Panc1 (cell line): Measurements from ENCODE around the gene FAM210B. TPM values are rescaled to one million over a fixed set of nuclear protein-coding genes. Genes with fewer than 3 reads are reported as not detected.

Experiments used
- ATAC-seq: fragments of 200-7000 bp; cut with Tn5 transposase; 2 replicates; pipeline ENCODE4 v1.9.1; 2020; ENCODE audit warnings: mild to moderate bottlenecking, moderate library complexity
- BruUV-seq: library from RNA; stranded (reverse); fragments of 400-500 nt; replicated peaks from 2 replicates; lab custom pipeline; 2021; lab: Mats Ljungman, UMichigan
- CTCF ChIA-PET: fragments of 300-600 bp; sonication (Branson Sonifier 250); formaldehyde crosslinking; loops from one replicate; lab custom pipeline; 2022; ENCODE audit warnings: antibody characterized with exemption; lab: Charles Lee
- POLR2A ChIA-PET: fragments of 300-600 bp; sonication (Branson Sonifier 250); formaldehyde crosslinking; loops from one replicate; lab custom pipeline; 2022; ENCODE audit warnings: antibody characterized with exemption; lab: Charles Lee
- DNase-seq: peaks from one replicate; pipeline ENCODE4 v3.0.0-alpha.2; 2010; ENCODE audit warnings: low read depth, low spot score
- H3K27ac ChIP-seq: 2 replicates; pipeline ENCODE4 v1.5.1; 2011; ENCODE audit warnings: mild to moderate bottlenecking, low read length, inconsistent platforms
- H3K27me3 ChIP-seq: fragments of 200-500 bp; sonication (Bioruptor generic); 2 replicates; pipeline ENCODE4 v1.6.0; 2014; ENCODE audit warnings: low read length, inconsistent platforms; ENCODE audit not compliant: control insufficient read depth, insufficient read depth
- H3K36me3 ChIP-seq: fragments of 200-500 bp; sonication (Bioruptor generic); 2 replicates; pipeline ENCODE4 v1.5.1; 2014; ENCODE audit warnings: inconsistent platforms, mild to moderate bottlenecking, low read length, moderate library complexity; ENCODE audit not compliant: control insufficient read depth, insufficient read depth
- H3K4me1 ChIP-seq: 2 replicates; pipeline ENCODE4 v1.5.1; 2011; ENCODE audit warnings: inconsistent platforms, mild to moderate bottlenecking, low read length, moderate library complexity; ENCODE audit not compliant: control insufficient read depth, insufficient read depth
- H3K4me3 ChIP-seq, 2 experiments: 2 replicates each; pipeline ENCODE4 v1.5.1; 2011 to 2012; ENCODE audit warnings: low read depth in 2 of 2, low read length in 2 of 2, mild to moderate bottlenecking in 2 of 2, inconsistent platforms in 1 of 2, moderate library complexity in 1 of 2
- H3K9me3 ChIP-seq: fragments of 200-500 bp; sonication (Bioruptor generic); 2 replicates; pipeline ENCODE4 v1.5.1; 2014; ENCODE audit warnings: low read depth, mild to moderate bottlenecking, inconsistent platforms, low read length, moderate library complexity; ENCODE audit not compliant: control insufficient read depth, insufficient read depth
- POLR2AphosphoS5 ChIP-seq: IDR thresholded peaks from 2 replicates; pipeline ENCODE4 v1.6.1; 2012; ENCODE audit warnings: mild to moderate bottlenecking, low read depth, low read length, moderate library complexity
- SIN3A ChIP-seq: IDR thresholded peaks from 2 replicates; pipeline ENCODE4 v1.6.1; 2012; ENCODE audit warnings: low read depth, mild to moderate bottlenecking, low read length, moderate library complexity, borderline replicate concordance; ENCODE audit not compliant: insufficient read depth
- TCF7L2 ChIP-seq: IDR thresholded peaks from 2 replicates; pipeline ENCODE4 v1.6.1; 2011; ENCODE audit warnings: mild to moderate bottlenecking, low read depth, low read length, inconsistent platforms
- in situ Hi-C: cut with HindIII; loops from 2 replicates; pipeline ENCODE4 v1.10.0; 2016; ENCODE audit warnings: low sequenced_read_pairs, low pct_unique_long_range_greater_than_20kb
- intact Hi-C: fragments of 100-400 bp; cut with micrococcal nuclease; formaldehyde crosslinking; loops from one replicate; pipeline ENCODE4 v1.10.0; 2022; ENCODE audit not compliant: unreplicated experiment
- total RNA-seq: library from RNA; stranded (reverse); gene quantifications from one replicate; pipeline ENCODE4 v1.2.1, GENCODE V29; 2021; ENCODE audit not compliant: unreplicated experiment
- TF ChIP-seq, protein P1 (sequence below): fragments of 450-650 bp; IDR thresholded peaks from 2 replicates; pipeline ENCODE4 v1.5.1; 2017; ENCODE audit warnings: mild to moderate bottlenecking
- TF ChIP-seq, protein P2 (sequence below), 2 experiments: IDR thresholded peaks; 2 replicates each; pipeline ENCODE4 v1.6.1; 2011 to 2012; ENCODE audit warnings: low read depth in 2 of 2, control low read depth in 1 of 2, low read length in 1 of 2, mild to moderate bottlenecking in 1 of 2, moderate library complexity in 1 of 2; ENCODE audit not compliant: insufficient read depth in 1 of 2

Gene FAM210B
- total RNA-seq, 1 experiment from 2014 or later: 10.8 TPM

DNA sequence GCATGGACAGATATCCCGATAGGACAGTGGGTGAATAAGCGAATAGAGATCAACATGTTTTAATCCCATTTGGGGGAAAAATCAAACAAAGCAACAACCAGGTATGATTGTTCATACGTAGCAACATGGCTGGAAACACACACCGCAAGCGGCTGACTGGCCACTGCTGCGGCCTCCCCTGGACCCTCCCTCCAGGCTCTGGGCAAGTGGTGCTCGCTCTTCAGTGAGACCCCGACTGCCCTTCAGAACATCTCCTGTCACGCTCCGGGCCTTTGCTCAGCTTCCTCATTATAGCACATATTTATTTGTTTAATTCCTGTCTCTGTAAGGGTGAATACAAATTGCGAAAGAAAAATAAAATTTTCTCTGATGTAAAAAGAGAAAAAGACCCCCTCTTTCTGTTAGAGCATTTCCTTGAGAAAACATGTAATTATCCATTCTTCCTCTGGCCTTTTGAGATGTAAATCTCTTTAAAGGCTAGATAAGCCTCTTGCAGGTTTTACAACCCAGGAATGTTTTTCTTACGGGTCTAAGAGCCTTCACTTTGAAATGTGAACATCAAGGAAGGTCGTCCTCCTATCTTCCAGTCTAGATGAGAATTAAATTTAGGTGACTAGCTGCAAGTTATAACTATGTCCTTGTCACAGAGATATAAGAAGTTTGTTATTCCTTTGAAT is 11.0 kb upstream of the FAM210B start:
- no peaks in the 10 kb centered on the region for H3K36me3 ChIP-seq
- TF ChIP-seq, protein P1, sequence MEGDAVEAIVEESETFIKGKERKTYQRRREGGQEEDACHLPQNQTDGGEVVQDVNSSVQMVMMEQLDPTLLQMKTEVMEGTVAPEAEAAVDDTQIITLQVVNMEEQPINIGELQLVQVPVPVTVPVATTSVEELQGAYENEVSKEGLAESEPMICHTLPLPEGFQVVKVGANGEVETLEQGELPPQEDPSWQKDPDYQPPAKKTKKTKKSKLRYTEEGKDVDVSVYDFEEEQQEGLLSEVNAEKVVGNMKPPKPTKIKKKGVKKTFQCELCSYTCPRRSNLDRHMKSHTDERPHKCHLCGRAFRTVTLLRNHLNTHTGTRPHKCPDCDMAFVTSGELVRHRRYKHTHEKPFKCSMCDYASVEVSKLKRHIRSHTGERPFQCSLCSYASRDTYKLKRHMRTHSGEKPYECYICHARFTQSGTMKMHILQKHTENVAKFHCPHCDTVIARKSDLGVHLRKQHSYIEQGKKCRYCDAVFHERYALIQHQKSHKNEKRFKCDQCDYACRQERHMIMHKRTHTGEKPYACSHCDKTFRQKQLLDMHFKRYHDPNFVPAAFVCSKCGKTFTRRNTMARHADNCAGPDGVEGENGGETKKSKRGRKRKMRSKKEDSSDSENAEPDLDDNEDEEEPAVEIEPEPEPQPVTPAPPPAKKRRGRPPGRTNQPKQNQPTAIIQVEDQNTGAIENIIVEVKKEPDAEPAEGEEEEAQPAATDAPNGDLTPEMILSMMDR: no peak
- TF ChIP-seq TCF7L2: no peak
- ATAC-seq: no peak
- in situ Hi-C loops (no loop called here), intact Hi-C loops (no loop called here)
- no peaks in the 10 kb centered on the region; the same call in 1 of the 2 replicates for H3K4me1 ChIP-seq
- POLR2A ChIA-PET: no interaction called here
- DNase-seq: no peak
- no TSS peak for BruUV-seq
- H3K27ac ChIP-seq: no peak overlapping the region
- H3K27me3 ChIP-seq: peaks cover 6% of the 10 kb centered on the region
- no peaks in the 10 kb centered on the region for H3K9me3 ChIP-seq
- CTCF ChIA-PET: no interaction called here
- H3K4me3 ChIP-seq: no peak overlapping the region

DNA sequence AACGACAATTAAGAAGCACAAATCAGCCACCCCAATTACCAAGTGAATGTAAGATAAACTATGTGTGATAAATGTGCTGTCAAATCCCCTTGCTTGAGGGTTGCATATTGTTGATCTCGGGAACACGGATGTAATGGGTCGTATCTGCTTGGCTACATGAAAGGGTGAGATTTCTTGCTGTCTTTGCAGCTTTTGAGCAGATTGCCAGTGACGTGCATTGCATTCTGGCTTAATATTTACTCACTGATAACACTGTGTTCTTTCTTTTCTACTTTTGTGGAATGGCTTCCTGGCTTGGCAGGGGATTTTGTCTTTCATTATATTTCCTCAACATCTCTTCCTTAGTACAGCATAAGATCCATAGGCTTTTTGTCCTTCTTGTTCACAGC is 10.5 kb upstream of the FAM210B start:
- intact Hi-C loops (no loop called here), in situ Hi-C loops (no loop called here)
- H3K9me3 ChIP-seq: no peaks in the 10 kb centered on the region
- H3K4me3 ChIP-seq: no peak overlapping the region
- H3K27ac ChIP-seq: no peak overlapping the region
- ChIA-PET POLR2A (no interaction called here), CTCF (interaction anchor here (0.7 kb wide), 1 partner anchor 101 kb away, joined by 4 read pairs; no protein-coding TSS in a partner anchor)
- no peaks in the 10 kb centered on the region; the same call in 1 of the 2 replicates for H3K4me1 ChIP-seq
- TF ChIP-seq SIN3A (no peak), POLR2AphosphoS5 (no peak), TCF7L2 (no peak)
- TF ChIP-seq, protein P1: no peak
- TF ChIP-seq, protein P2, sequence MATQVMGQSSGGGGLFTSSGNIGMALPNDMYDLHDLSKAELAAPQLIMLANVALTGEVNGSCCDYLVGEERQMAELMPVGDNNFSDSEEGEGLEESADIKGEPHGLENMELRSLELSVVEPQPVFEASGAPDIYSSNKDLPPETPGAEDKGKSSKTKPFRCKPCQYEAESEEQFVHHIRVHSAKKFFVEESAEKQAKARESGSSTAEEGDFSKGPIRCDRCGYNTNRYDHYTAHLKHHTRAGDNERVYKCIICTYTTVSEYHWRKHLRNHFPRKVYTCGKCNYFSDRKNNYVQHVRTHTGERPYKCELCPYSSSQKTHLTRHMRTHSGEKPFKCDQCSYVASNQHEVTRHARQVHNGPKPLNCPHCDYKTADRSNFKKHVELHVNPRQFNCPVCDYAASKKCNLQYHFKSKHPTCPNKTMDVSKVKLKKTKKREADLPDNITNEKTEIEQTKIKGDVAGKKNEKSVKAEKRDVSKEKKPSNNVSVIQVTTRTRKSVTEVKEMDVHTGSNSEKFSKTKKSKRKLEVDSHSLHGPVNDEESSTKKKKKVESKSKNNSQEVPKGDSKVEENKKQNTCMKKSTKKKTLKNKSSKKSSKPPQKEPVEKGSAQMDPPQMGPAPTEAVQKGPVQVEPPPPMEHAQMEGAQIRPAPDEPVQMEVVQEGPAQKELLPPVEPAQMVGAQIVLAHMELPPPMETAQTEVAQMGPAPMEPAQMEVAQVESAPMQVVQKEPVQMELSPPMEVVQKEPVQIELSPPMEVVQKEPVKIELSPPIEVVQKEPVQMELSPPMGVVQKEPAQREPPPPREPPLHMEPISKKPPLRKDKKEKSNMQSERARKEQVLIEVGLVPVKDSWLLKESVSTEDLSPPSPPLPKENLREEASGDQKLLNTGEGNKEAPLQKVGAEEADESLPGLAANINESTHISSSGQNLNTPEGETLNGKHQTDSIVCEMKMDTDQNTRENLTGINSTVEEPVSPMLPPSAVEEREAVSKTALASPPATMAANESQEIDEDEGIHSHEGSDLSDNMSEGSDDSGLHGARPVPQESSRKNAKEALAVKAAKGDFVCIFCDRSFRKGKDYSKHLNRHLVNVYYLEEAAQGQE (IDR thresholded peaks at IDR 0.05; ENCODE audit: insufficient read depth in 1 of 2, low read depth in 2 of 2, low read length in 1 of 2): no peak
- no peak for ATAC-seq
- BruUV-seq: no TSS peak
- DNase-seq: no peak
- peaks cover 6% of the 10 kb centered on the region for H3K27me3 ChIP-seq
- no peaks in the 10 kb centered on the region for H3K36me3 ChIP-seq
